Activated CD4-positive, alpha-beta memory T cell treated with anti-CD3 and anti-CD28 coated beads, Interleukin-2, amount 10 ng/mL, durations not matched to agents 7 days and 5 days (primary cell): ENCODE results near the gene SKOR2. TPM values are rescaled to one million over a fixed set of nuclear protein-coding genes. Genes with fewer than 3 reads are reported as not detected.
"Not testable (repeated sequence)": the region's sequence is repeated elsewhere in the genome, so short reads cannot be mapped to it uniquely, and the experiment has no call there.

Experiments used
- CTCF ChIA-PET: fragments of 350-600 bp; sonication (Branson Sonifier 250); formaldehyde crosslinking; loops from one replicate; lab custom pipeline; 2021; ENCODE audit warnings: antibody characterized with exemption, inconsistent platforms; lab: Charles Lee
- POLR2A ChIA-PET: fragments of 350-600 bp; sonication (Branson Sonifier 250); formaldehyde crosslinking; loops from one replicate; lab custom pipeline; 2021; ENCODE audit warnings: antibody characterized with exemption; lab: Charles Lee
- DNase-seq: peaks from one replicate; pipeline ENCODE4 v3.0.0-alpha.2; 2020
- H3K27ac Mint-ChIP-seq: one replicate; pipeline ENCODE4 v1.8.0; 2021; ENCODE audit warnings: mild to moderate bottlenecking, mixed read lengths
- H3K27me3 Mint-ChIP-seq: one replicate; pipeline ENCODE4 v1.8.0; 2021; ENCODE audit warnings: mixed read lengths
- H3K36me3 Mint-ChIP-seq: one replicate; pipeline ENCODE4 v1.8.0; 2021; ENCODE audit warnings: low read depth, mixed read lengths
- H3K4me1 Mint-ChIP-seq: one replicate; pipeline ENCODE4 v1.8.0; 2021; ENCODE audit warnings: mixed read lengths
- H3K4me3 Mint-ChIP-seq: one replicate; pipeline ENCODE4 v1.8.0; 2021; ENCODE audit warnings: mild to moderate bottlenecking, mixed read lengths
- H3K9me3 Mint-ChIP-seq: one replicate; pipeline ENCODE4 v1.8.0; 2021; ENCODE audit warnings: mixed read lengths
- total RNA-seq, 2 experiments: library from RNA; stranded (reverse); gene quantifications; one replicate each; pipeline ENCODE4 v1.2.3, GENCODE V29; 2021

Gene SKOR2
- total RNA-seq, 2 experiments from 2014 or later = not detected

DNA sequence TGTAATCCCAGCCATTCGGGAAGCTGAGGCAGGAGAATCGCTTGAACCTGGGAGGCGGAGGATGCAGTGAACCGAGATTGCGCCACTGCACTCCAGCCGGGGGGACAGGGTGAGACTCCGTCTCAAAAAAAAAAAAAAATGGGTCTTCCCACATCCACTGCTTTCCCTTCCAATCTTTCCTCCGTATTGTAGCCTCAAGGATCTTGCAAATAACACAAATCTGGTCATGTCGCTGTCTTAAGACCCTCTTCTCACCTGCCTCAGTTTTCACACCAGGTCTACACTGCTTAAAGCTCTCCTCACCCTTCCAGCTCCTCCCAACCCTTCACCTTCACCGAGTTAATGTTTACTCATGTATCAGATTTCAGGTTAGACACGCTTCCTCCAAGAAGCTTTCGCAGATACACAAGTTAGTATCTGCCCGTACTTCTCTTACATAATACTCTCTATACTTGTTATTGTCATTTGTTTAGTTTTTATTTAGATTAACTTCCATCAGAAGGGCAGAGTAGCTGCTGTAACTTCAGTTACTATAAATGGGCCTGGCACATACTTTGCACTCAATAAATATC lies 76.8 kb downstream of the SKOR2 start:
- Mint-ChIP-seq H3K27me3 (peaks cover 6% of the 10 kb centered on the region), H3K4me1 (peaks cover 2% of the 10 kb centered on the region), H3K36me3 (no peaks in the 10 kb centered on the region), H3K9me3 (no peaks in the 10 kb centered on the region), H3K4me3 (no peak overlapping the region), H3K27ac (no peak overlapping the region)
- ChIA-PET CTCF (interaction anchor here (1.5 kb wide), 1 partner anchor 25 kb away, joined by 5 read pairs; the partner anchor contains the start of gene HDHD2), POLR2A (interaction anchor here (1.7 kb wide), 1 partner anchor 25 kb away, joined by 13 read pairs; the partner anchor contains the start of gene HDHD2)
- no peak for DNase-seq

DNA sequence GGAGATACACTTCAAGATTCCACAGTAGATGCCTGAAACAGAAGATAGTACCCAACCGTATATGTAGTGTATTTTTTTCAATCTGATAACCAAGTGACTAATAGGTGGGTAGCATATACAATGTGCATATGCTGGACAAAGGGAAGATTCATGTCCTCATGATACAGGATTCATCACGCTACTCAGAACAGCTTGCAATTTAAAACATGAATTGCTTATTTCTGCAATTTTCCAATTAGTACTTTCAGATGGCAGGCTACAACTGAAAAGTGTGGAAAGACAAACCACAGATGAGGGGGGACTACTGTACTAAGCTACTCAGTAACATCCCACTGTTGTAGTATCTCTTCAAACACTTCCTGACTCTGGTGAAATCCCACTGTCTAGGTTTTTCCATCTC lies 79.0 kb downstream of the SKOR2 start:
- ChIA-PET POLR2A (interaction anchor here (1.3 kb wide), 1 partner anchor 22 kb away, joined by 3 read pairs; the partner anchor contains the start of gene HDHD2), CTCF (no interaction called here)
- peaks cover 10% of the 10 kb centered on the region for H3K4me1 Mint-ChIP-seq
- no peak overlapping the region for H3K4me3 Mint-ChIP-seq
- peaks cover 3% of the 10 kb centered on the region for H3K27me3 Mint-ChIP-seq
- no peak overlapping the region for H3K27ac Mint-ChIP-seq
- DNase-seq = no peak
- peaks cover 2% of the 10 kb centered on the region for H3K36me3 Mint-ChIP-seq
- H3K9me3 Mint-ChIP-seq = no peaks in the 10 kb centered on the region

DNA sequence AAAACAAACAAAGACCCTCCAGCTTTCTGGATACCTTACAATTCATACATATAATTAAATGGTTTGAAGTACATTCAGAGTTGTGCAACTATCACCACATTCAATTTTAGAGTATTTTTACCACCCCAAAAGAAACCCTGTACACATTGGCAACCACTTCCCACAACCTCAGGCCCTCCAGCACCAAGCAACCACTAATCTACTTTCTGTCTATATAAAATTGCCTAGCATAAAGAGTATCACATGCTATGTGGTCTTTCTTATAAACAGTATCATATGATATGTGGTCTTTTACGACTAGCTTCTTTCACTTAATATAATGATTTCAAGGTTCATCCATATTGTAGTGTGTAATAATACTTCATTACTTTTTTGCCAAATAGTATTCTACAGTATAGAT lies 82.5 kb downstream of the SKOR2 start:
- H3K9me3 Mint-ChIP-seq = no peaks in the 10 kb centered on the region
- H3K27me3 Mint-ChIP-seq = no peaks in the 10 kb centered on the region
- H3K36me3 Mint-ChIP-seq = peaks cover 6% of the 10 kb centered on the region
- peaks cover 24% of the 10 kb centered on the region for H3K4me1 Mint-ChIP-seq
- no peak overlapping the region for H3K27ac Mint-ChIP-seq
- CTCF ChIA-PET = no interaction called here
- POLR2A ChIA-PET = interaction anchor here (1.0 kb wide), 1 partner anchor 18 kb away, joined by 3 read pairs; the partner anchor contains the start of gene HDHD2
- DNase-seq = no peak
- H3K4me3 Mint-ChIP-seq = no peak overlapping the region

DNA sequence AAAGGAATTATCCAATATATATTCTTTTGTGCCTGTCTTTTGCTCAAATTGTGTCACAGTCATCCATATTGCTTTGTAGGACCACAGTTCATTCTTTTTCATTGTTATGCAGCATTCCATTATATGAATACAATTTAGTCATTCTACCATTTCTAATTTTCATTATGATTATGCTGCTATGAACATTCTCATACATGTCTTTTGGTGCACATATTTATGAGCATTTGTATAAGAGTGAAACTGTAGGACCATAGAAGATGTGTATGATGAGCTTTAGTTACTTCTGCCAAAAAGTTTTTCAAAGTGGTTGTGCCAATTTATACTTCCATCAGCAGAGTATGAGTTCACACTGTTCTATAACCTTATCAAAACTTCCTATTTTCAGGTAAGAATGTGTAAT lies 83.0 kb downstream of the SKOR2 start:
- no peak overlapping the region for H3K27ac Mint-ChIP-seq
- H3K4me3 Mint-ChIP-seq = no peak overlapping the region
- CTCF ChIA-PET = interaction anchor here (0.6 to 0.7 kb wide), 2 partner anchors 15 to 327 kb away, joined by 3 to 7 read pairs; no protein-coding TSS in a partner anchor
- H3K9me3 Mint-ChIP-seq = no peaks in the 10 kb centered on the region
- no peaks in the 10 kb centered on the region for H3K27me3 Mint-ChIP-seq
- peaks cover 28% of the 10 kb centered on the region for H3K4me1 Mint-ChIP-seq
- H3K36me3 Mint-ChIP-seq = peaks cover 6% of the 10 kb centered on the region
- POLR2A ChIA-PET = interaction anchor here (1.0 kb wide), 1 partner anchor 18 kb away, joined by 3 read pairs; the partner anchor contains the start of gene HDHD2
- no peak for DNase-seq

DNA sequence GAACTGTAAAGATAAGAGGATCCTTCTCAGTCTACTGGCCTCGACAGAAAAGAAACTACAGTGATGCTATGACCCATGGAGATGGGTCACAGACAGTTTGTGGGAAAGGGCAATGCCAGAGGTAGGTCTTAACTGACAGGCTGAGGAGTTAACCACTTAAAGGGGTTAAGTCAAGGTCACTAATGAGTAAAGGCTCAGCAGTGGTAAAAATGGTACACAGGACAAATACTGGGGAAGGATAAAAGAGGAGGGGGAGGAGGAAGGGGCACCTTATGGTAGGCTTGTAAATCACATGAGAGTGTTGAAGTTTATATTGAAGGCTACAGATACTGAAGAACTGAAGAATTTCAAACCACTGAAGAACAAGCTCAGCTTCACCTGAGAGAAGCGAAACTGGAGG lies 85.2 kb downstream of the SKOR2 start:
- Mint-ChIP-seq H3K4me3 (no peak overlapping the region), H3K36me3 (peaks cover 6% of the 10 kb centered on the region), H3K27ac (no peak overlapping the region), H3K9me3 (no peaks in the 10 kb centered on the region), H3K27me3 (no peaks in the 10 kb centered on the region), H3K4me1 (peaks cover 35% of the 10 kb centered on the region)
- ChIA-PET CTCF (interaction anchor here (1.2 kb wide), 1 partner anchor 232 kb away, joined by 3 read pairs; no protein-coding TSS in a partner anchor), POLR2A (interaction anchor here (1.8 kb wide), 1 partner anchor 16 kb away, joined by 8 read pairs; the partner anchor contains the start of gene HDHD2)
- DNase-seq = no peak

DNA sequence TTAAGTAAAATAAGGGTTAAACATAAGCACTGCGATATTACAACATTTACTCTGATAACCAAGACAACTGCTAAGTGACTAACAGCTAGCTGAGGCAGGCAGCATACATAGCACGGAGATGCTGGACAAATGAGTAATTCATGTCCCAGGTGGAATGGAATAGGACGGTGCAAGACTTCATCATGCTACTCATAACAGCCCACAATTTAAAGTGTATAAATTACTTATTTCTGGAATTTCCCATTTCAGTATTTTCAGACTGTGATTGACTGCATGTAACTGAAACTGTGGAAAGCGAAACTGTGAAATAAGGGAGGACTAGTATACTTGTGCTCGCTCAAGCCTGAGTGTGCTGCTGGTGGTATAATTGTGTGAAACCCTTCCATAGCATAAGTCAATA lies 88.2 kb downstream of the SKOR2 start:
- CTCF ChIA-PET = no interaction called here
- Mint-ChIP-seq H3K9me3 (no peaks in the 10 kb centered on the region), H3K36me3 (peaks cover 6% of the 10 kb centered on the region), H3K4me3 (no peak overlapping the region), H3K27ac (no peak overlapping the region), H3K27me3 (no peaks in the 10 kb centered on the region), H3K4me1 (peaks cover 28% of the 10 kb centered on the region)
- DNase-seq = no peak
- POLR2A ChIA-PET = no interaction called here

DNA sequence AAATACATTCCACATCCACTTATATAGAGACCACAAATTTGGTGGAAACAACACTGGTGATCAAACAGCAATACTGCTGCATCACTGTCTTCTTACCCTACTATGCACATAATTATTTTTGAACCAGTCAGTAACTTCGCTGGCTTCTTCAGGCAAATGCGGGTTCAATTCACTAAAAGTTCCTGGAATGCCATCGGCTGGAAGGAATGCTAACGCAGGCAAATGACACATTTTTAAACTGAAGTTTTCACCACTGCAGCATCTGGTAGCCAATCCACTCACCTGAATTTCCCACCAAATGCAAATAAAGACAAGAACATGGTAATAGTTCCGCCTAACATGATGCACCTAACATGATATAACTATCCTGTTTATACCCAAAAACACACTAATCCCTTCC lies 91.2 kb downstream of the SKOR2 start:
- peaks cover 20% of the 10 kb centered on the region for H3K4me1 Mint-ChIP-seq
- H3K36me3 Mint-ChIP-seq = peaks cover 9% of the 10 kb centered on the region
- no peak for DNase-seq
- no peak overlapping the region for H3K4me3 Mint-ChIP-seq
- no peaks in the 10 kb centered on the region for H3K27me3 Mint-ChIP-seq
- POLR2A ChIA-PET = no interaction called here
- H3K27ac Mint-ChIP-seq = no peak overlapping the region
- no peaks in the 10 kb centered on the region for H3K9me3 Mint-ChIP-seq
- CTCF ChIA-PET = no interaction called here

DNA sequence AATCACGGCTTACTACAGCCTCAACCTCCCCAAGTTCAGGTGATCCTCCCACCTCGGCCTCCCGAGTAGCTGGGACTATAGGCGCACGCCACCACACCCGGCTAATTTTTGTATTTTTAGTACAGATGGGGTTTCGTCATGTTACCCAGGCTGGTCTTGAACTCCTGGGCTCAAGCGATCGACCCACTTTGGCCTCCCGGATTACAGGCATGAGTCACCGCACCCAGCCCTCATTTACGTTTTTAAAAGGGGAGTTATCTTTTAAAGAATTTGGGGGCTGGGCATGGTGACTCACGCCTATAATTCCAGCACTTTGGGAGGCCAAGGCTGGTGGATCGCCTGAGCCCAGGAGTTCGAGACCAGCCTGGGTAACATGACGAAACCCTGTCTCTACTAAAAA lies 93.1 kb downstream of the SKOR2 start:
- H3K27me3 Mint-ChIP-seq, CTCF ChIA-PET, DNase-seq, H3K9me3 Mint-ChIP-seq, H3K27ac Mint-ChIP-seq, H3K4me1 Mint-ChIP-seq, H3K4me3 Mint-ChIP-seq, POLR2A ChIA-PET: not testable (repeated sequence)
- H3K36me3 Mint-ChIP-seq = peaks cover 18% of the 10 kb centered on the region

Other genes starting within 250 kb of the SKOR2 start
- not detected for gene ELOA2, start 216.0 kb downstream of the SKOR2 start, total RNA-seq
- 10 to 100 TPM; 35.2 to 38.1 TPM for gene HDHD2, start 101.2 kb downstream of the SKOR2 start, total RNA-seq
- 10 to 100 TPM; 10.0 to 10.1 TPM for gene IER3IP1, start 75.3 kb downstream of the SKOR2 start, total RNA-seq